B cell (primary cell): ENCODE results near the gene CFAP54. TPM values are rescaled to one million over a fixed set of nuclear protein-coding genes. Genes with fewer than 3 reads are reported as not detected.

Source experiments
- ATAC-seq: fragments of 200-7000 bp; cut with Tn5 transposase; one replicate; pipeline ENCODE4 v1.10.0; 2021; ENCODE audit warnings: low read depth, mild to moderate bottlenecking, moderate number of reproducible peaks, moderate library complexity
- CTCF ChIA-PET: fragments of 350-600 bp; sonication (Branson Sonifier 250); formaldehyde crosslinking; loops from one replicate; lab custom pipeline; 2021; ENCODE audit warnings: antibody characterized with exemption, inconsistent platforms; lab: Charles Lee
- POLR2A ChIA-PET: fragments of 350-600 bp; sonication (Branson Sonifier 250); formaldehyde crosslinking; loops from one replicate; lab custom pipeline; 2021; ENCODE audit warnings: antibody characterized with exemption; lab: Charles Lee
- DNase-seq: peaks from one replicate; pipeline ENCODE4 v3.0.0; 2013
- H2AFZ ChIP-seq: 2 replicates; pipeline ENCODE4 v1.6.1; 2012; ENCODE audit warnings: mild to moderate bottlenecking, low read depth, low read length; ENCODE audit not compliant: insufficient read depth, poor library complexity, severe bottlenecking
- H3K27ac ChIP-seq, 2 donors: 1 replicate in 1 of 2; 2 replicates in 1 of 2; pipeline ENCODE4 v1.5.1; 2012 to 2013; ENCODE audit warnings: low read length in 2 of 2, mild to moderate bottlenecking in 2 of 2, moderate library complexity in 1 of 2
- H3K27me3 ChIP-seq, 4 experiments: fragments of 200-600 bp in 1 of 4; sonication (generic) in 1 of 4; replicated peaks in 1 of 4; 1 replicate in 2 of 4; 2 replicates in 2 of 4; pipeline versions ENCODE4 v1.6.1 to v1.7.0; 2013 to 2016; ENCODE audit warnings: low read length in 3 of 4, mild to moderate bottlenecking in 2 of 4, mixed read lengths in 1 of 4, moderate library complexity in 1 of 4; ENCODE audit not compliant: insufficient read depth in 4 of 4, control insufficient read depth in 3 of 4; ENCODE audit errors: control extremely low read depth in 1 of 4
- H3K36me3 ChIP-seq, 2 experiments: replicated peaks in 1 of 2; 1 replicate in 1 of 2; 2 replicates in 1 of 2; pipeline versions ENCODE4 v1.6.1 to v1.7.1; 2013; ENCODE audit warnings: low read length in 1 of 2; ENCODE audit not compliant: insufficient read depth in 2 of 2, control insufficient read depth in 1 of 2; ENCODE audit errors: control extremely low read depth in 1 of 2, extremely low read depth in 1 of 2
- H3K4me1 ChIP-seq, 2 donors: fragments of 200-600 bp in 1 of 2; sonication (generic) in 1 of 2; 1 replicate in 1 of 2; 2 replicates in 1 of 2; pipeline versions ENCODE4 v1.5.1 to v1.6.1; 2013 to 2017; ENCODE audit warnings: low read length in 2 of 2; ENCODE audit not compliant: control insufficient read depth in 2 of 2, insufficient read depth in 2 of 2
- H3K4me2 ChIP-seq: replicated peaks from 2 replicates; pipeline ENCODE3; 2012; ENCODE audit warnings: mild to moderate bottlenecking, low read depth, low read length; ENCODE audit not compliant: poor library complexity, severe bottlenecking
- H3K4me3 ChIP-seq, 5 experiments: fragments of 200-600 bp in 1 of 5; sonication (generic) in 1 of 5; 1 replicate in 3 of 5; 2 replicates in 2 of 5; pipeline versions ENCODE4 v1.5.1 to v1.7.0; 2011 to 2016; ENCODE audit warnings: low read length in 4 of 5, mild to moderate bottlenecking in 4 of 5, low read depth in 2 of 5, control low read depth in 1 of 5, moderate library complexity in 1 of 5; ENCODE audit not compliant: insufficient read depth in 1 of 5; ENCODE audit errors: control extremely low read depth in 1 of 5, extremely low read depth in 1 of 5
- H3K79me2 ChIP-seq: fragments of 200-600 bp; sonication (generic); one replicate; pipeline ENCODE4 v1.6.0; 2016; ENCODE audit warnings: low read length; ENCODE audit not compliant: control insufficient read depth, insufficient read depth
- H3K9ac ChIP-seq: fragments of 200-600 bp; sonication (generic); 2 replicates; pipeline ENCODE4 v1.6.1; 2017; ENCODE audit warnings: mild to moderate bottlenecking, low read length, moderate library complexity
- H3K9me3 ChIP-seq, 3 donors: one replicate each; pipeline versions ENCODE4 v1.6.1 to v1.7.1; 2013; ENCODE audit warnings: low read length in 2 of 3; ENCODE audit not compliant: control insufficient read depth in 2 of 3, insufficient read depth in 1 of 3; ENCODE audit errors: control extremely low read depth in 1 of 3
- H4K20me1 ChIP-seq: 2 replicates; pipeline ENCODE4 v1.6.0; 2012; ENCODE audit warnings: mild to moderate bottlenecking, low read length; ENCODE audit not compliant: insufficient read depth, control insufficient read depth, poor library complexity, severe bottlenecking
- H3K27ac Mint-ChIP-seq: one replicate; pipeline ENCODE4 v1.8.0; 2021; ENCODE audit warnings: mixed read lengths
- H3K27me3 Mint-ChIP-seq: one replicate; pipeline ENCODE4 v1.8.0; 2021; ENCODE audit warnings: mixed read lengths
- H3K4me1 Mint-ChIP-seq: one replicate; pipeline ENCODE4 v1.8.0; 2021; ENCODE audit warnings: mixed read lengths
- H3K4me3 Mint-ChIP-seq: one replicate; pipeline ENCODE4 v1.8.0; 2021; ENCODE audit warnings: mixed read lengths
- H3K9me3 Mint-ChIP-seq: one replicate; pipeline ENCODE4 v1.8.0; 2022; ENCODE audit warnings: mixed read lengths; ENCODE audit not compliant: insufficient read depth
- CTCF ChIP-seq: fragments of 200-600 bp; IDR thresholded peaks from one replicate; pipeline ENCODE4 v1.8.0; 2022; ENCODE audit warnings: antibody characterized with exemption, mild to moderate bottlenecking
- EZH2 ChIP-seq: IDR thresholded peaks from 2 replicates; pipeline ENCODE4 v1.6.1; 2012; ENCODE audit warnings: borderline replicate concordance, low read depth, mild to moderate bottlenecking, moderate library complexity, low read length; ENCODE audit not compliant: insufficient read depth, poor library complexity, severe bottlenecking
- WGBS: methylation state at CpG from one replicate; pipeline ENCODE4 v1.1.5; 2013; ENCODE audit warnings: missing lambda C conversion rate; ENCODE audit not compliant: insufficient coverage; 5-methylcytosine and 5-hydroxymethylcytosine counted together
- intact Hi-C: fragments of 100-400 bp; cut with micrococcal nuclease; formaldehyde crosslinking; loops from one replicate; pipeline ENCODE4 v1.10.0; 2022
- polyA plus RNA-seq: library from polyadenylated mRNA; depleted of rRNA; stranded (reverse); fragments of >200 nt; gene quantifications from 2 replicates; pipeline ENCODE4 v1.2.3, GENCODE V29; 2012
- total RNA-seq, 2 donors: library from RNA; stranded (reverse); fragments of 120-200 nt in 1 of 2; gene quantifications; 1 replicate in 1 of 2; 2 replicates in 1 of 2; pipeline versions ENCODE4 v1.2.3 to v1.2.4, GENCODE V29; 2013 to 2022

The CFAP54 gene
- total and polyA plus RNA-seq, 2 donors (not counting 1 experiment from before 2014, with no cell fraction given): 0.12 to 0.76 TPM

- no peak overlapping the region for H3K27ac ChIP-seq
- no CpG with 5 or more reads among the region's 3 CpGs for WGBS
- ChIA-PET CTCF (no interaction called here), POLR2A (no interaction called here)
- no peak overlapping the region for H3K27ac Mint-ChIP-seq
- DNase-seq (no peak), ATAC-seq (no peak)
- H3K9me3 Mint-ChIP-seq: no peaks in the 10 kb centered on the region
- intact Hi-C loops: no loop called here
- no peak for TF ChIP-seq EZH2
- no peak for TF ChIP-seq CTCF
- no peak overlapping the region for H2AFZ ChIP-seq
- H3K9me3 ChIP-seq: peaks cover 0 to 2% (median 0%) of the 10 kb centered on the region in 3 donors
- no peak overlapping the region for H3K4me3 ChIP-seq
- H3K27me3 Mint-ChIP-seq: no peaks in the 10 kb centered on the region
- H3K27me3 ChIP-seq: no peaks in the 10 kb centered on the region
- H3K4me2 ChIP-seq: no peak overlapping the region
- H3K4me3 Mint-ChIP-seq: no peak overlapping the region
- no peaks in the 10 kb centered on the region for H3K36me3 ChIP-seq
- no peaks in the 10 kb centered on the region for H3K4me1 ChIP-seq
- H4K20me1 ChIP-seq: no peaks in the 10 kb centered on the region
- H3K9ac ChIP-seq: no peak overlapping the region
- H3K4me1 Mint-ChIP-seq: no peaks in the 10 kb centered on the region
- no peaks in the 10 kb centered on the region for H3K79me2 ChIP-seq
Measured at GRCh38 chr12:96810477-96810876, 321.1 kb downstream of the CFAP54 start.

- Histone ChIP-seq H3K9me3 (peaks cover 0 to 2% (median 0%) of the 10 kb centered on the region in 3 donors), H2AFZ (no peak overlapping the region), H3K4me1 (no peaks in the 10 kb centered on the region), H3K79me2 (no peaks in the 10 kb centered on the region), H3K9ac (no peak overlapping the region), H3K36me3 (no peaks in the 10 kb centered on the region), H3K4me3 (no peak overlapping the region), H3K27me3 (no peaks in the 10 kb centered on the region), H4K20me1 (no peaks in the 10 kb centered on the region), H3K4me2 (no peak overlapping the region), H3K27ac (no peak overlapping the region)
- ChIA-PET POLR2A (no interaction called here), CTCF (no interaction called here)
- intact Hi-C loops: no loop called here
- TF ChIP-seq CTCF (no peak), EZH2 (no peak)
- Mint-ChIP-seq H3K27ac (no peak overlapping the region), H3K4me3 (no peak overlapping the region), H3K4me1 (no peaks in the 10 kb centered on the region), H3K9me3 (no peaks in the 10 kb centered on the region), H3K27me3 (no peaks in the 10 kb centered on the region)
- DNase-seq: no peak
- ATAC-seq: no peak
- 0% methylated on average over 1 of the region's 3 CpGs for WGBS
Measured at GRCh38 chr12:96811083-96811482, 321.7 kb downstream of the CFAP54 start.
